ENCODE data around the gene IMPG1. TPM values are rescaled to one million over a fixed set of nuclear protein-coding genes. Genes with fewer than 3 reads are reported as not detected.
"Not testable (repeated sequence)": the region's sequence is repeated elsewhere in the genome, so short reads cannot be mapped to it uniquely, and the experiment has no call there.

Gene IMPG1
- total RNA-seq, 1 donor from 2014 or later = not detected

DNA sequence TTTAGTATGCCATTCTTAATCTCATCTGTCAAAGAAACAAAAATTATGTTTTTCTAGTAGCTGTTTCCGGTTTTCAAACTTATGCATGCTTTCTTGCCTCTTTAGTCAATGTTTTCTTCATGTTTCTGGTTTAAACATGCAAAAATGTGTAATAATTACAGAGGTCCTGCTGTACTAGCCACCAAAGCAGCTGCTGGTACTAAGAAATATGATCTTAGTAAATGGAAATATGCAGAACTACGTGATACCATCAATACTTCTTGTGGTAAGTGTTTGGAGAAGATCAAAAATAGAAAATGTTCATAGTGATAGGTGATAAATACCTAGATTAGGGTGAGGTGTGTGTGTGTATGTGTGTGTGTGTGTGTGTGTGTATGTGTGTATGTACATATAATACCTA is 165.0 kb downstream of the IMPG1 start:
- ATAC-seq = no peak
- no peaks in the 10 kb centered on the region for H3K9me3 ChIP-seq
- intact Hi-C loops (cut with DNase I) = no loop called here

DNA sequence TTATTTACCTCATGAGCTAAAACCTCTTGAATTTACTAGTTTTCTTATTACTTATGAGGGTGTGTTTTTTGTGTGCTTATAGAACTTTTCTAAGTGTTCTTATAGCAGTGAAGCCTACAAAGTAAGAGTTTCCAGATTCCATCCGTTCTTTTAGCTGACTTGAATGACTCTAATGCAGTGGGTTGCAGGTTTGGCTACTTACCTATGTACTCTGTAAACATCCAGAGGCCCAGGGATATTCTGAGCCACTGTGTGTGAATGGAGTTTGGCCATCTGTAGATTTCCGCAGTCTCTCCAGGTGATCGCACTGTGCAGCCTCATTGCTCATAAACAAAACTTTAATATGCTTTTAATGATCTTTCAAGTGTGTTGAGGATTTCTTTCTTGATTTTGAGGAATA is 165.6 kb downstream of the IMPG1 start:
- H3K4me3 ChIP-seq = no peak overlapping the region
- ATAC-seq = peak; percentile 49 to 70
- intact Hi-C loops (cut with DNase I) = no loop called here
- H3K4me1 ChIP-seq = no peaks in the 10 kb centered on the region
- no peaks in the 10 kb centered on the region for H3K9me3 ChIP-seq
- no peak overlapping the region for H3K27ac ChIP-seq
- TF ChIP-seq, protein P1, sequence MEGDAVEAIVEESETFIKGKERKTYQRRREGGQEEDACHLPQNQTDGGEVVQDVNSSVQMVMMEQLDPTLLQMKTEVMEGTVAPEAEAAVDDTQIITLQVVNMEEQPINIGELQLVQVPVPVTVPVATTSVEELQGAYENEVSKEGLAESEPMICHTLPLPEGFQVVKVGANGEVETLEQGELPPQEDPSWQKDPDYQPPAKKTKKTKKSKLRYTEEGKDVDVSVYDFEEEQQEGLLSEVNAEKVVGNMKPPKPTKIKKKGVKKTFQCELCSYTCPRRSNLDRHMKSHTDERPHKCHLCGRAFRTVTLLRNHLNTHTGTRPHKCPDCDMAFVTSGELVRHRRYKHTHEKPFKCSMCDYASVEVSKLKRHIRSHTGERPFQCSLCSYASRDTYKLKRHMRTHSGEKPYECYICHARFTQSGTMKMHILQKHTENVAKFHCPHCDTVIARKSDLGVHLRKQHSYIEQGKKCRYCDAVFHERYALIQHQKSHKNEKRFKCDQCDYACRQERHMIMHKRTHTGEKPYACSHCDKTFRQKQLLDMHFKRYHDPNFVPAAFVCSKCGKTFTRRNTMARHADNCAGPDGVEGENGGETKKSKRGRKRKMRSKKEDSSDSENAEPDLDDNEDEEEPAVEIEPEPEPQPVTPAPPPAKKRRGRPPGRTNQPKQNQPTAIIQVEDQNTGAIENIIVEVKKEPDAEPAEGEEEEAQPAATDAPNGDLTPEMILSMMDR (IDR thresholded peaks at IDR 0.05) = no peak
- no peak for DNase-seq
- H3K27me3 ChIP-seq (ENCODE audit: low read depth) = no peaks in the 10 kb centered on the region
- peaks cover 10% of the 10 kb centered on the region for H3K36me3 ChIP-seq

More for the DNA sequence above, 165.0 kb downstream of the IMPG1 start:
- no peak for DNase-seq
- H3K27me3 ChIP-seq (ENCODE audit: low read depth) = no peaks in the 10 kb centered on the region
- TF ChIP-seq, protein P1 (IDR thresholded peaks at IDR 0.05) = no peak
- no peaks in the 10 kb centered on the region for H3K4me1 ChIP-seq
- H3K4me3 ChIP-seq = no peak overlapping the region
- peaks cover 10% of the 10 kb centered on the region for H3K36me3 ChIP-seq
- H3K27ac ChIP-seq = no peak overlapping the region

DNA sequence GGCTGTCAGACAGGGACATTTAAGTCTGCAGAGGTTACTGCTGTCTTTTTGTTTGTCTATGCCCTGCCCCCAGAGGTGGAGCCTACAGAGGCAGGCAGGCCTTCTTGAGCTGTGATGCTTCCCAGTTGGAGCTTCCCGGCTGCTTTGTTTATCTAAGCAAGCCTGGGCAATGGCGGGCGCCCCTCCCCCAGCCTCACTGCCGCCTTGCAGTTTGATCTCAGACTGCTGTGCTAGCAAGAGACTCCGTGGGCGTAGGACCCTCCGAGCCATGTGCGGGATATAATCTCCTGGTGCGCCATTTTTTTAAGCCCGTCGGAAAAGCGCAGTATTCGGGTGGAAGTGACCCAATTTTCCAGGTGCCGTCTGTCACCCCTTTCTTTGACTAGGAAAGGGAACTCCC is 167.3 kb downstream of the IMPG1 start:
- H3K27ac ChIP-seq; H3K27me3 ChIP-seq (ENCODE audit: low read depth); H3K4me3 ChIP-seq; intact Hi-C loops (cut with DNase I); ATAC-seq; H3K9me3 ChIP-seq; DNase-seq; H3K4me1 ChIP-seq: not testable (repeated sequence)
- H3K36me3 ChIP-seq = peaks cover 10% of the 10 kb centered on the region

DNA sequence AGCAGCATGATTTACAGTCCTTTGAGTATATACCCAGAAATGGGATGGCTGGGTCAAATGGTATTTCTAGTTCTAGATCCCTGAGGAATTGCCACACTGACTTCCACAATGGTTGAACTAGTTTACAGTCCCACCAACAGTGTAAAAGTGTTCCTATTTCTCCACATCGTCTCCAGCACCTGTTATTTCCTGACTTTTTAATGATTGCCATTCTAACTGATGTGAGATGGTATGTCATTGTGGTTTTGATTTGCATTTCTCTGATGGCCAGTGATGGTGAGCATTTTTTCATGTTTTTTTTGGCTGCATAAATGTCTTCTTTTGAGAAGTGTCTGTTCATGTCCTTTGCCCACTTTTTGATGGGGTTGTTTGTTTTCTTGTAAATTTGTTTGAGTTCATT is 172.2 kb downstream of the IMPG1 start:
- H3K4me1 ChIP-seq; H3K9me3 ChIP-seq; H3K36me3 ChIP-seq; DNase-seq; H3K27ac ChIP-seq; ATAC-seq; H3K4me3 ChIP-seq; intact Hi-C loops (cut with DNase I); H3K27me3 ChIP-seq (ENCODE audit: low read depth): not testable (repeated sequence)

DNA sequence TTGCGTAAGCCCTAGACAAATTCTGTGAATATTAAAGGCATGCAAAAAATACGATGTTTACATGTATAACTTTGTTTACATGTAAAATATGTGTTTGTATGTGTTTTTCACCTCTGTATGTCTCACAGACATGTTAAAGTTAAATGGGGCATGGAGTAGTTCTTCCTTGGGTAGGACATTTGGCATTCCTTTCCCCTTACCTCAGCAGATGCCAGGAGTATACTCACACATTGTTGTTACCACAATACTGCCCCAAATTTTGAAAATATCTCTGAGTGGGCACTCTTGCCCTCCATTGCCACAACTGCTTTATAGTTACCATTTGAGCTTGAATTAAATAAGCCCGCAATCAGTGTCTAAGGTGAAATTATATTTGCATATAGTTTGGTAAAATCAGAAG is 175.9 kb downstream of the IMPG1 start:
- Histone ChIP-seq H3K27me3 (ENCODE audit: low read depth) (no peaks in the 10 kb centered on the region), H3K27ac (no peak overlapping the region), H3K36me3 (peaks cover 7% of the 10 kb centered on the region), H3K9me3 (no peaks in the 10 kb centered on the region), H3K4me3 (no peak overlapping the region), H3K4me1 (no peaks in the 10 kb centered on the region)
- intact Hi-C loops (cut with DNase I) = no loop called here
- no peak for DNase-seq
- ATAC-seq = no peak
- TF ChIP-seq, protein P1 (IDR thresholded peaks at IDR 0.05) = no peak

DNA sequence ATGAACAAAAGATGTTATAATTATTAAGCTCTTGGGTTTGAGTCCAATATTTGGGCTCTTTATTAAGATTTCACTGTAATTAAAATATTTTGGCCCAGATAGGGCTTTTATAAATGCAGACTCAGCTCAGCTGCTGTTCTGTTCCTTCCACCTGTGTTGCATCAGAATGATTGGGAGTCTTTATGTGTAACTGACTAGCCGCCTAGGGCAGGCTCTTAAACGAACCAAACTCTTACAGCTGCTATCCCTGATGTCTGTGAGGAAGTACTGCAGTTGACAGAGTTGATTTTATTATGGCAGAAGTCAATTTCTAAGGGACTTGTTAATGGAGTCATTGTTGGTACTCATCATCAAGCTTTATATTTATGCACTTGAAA is 178.7 kb downstream of the IMPG1 start:
- Histone ChIP-seq H3K27me3 (ENCODE audit: low read depth) (no peaks in the 10 kb centered on the region), H3K4me3 (no peak overlapping the region), H3K27ac (no peak overlapping the region), H3K36me3 (peaks cover 21% of the 10 kb centered on the region), H3K4me1 (no peaks in the 10 kb centered on the region), H3K9me3 (no peaks in the 10 kb centered on the region)
- ATAC-seq (no peak), DNase-seq (no peak)
- TF ChIP-seq, protein P1 (IDR thresholded peaks at IDR 0.05) = no peak
- intact Hi-C loops (cut with DNase I) = no loop called here

Data from lower lobe of right lung (tissue), 2 donors.